ENCODE results near the gene MYLK.

DNA sequence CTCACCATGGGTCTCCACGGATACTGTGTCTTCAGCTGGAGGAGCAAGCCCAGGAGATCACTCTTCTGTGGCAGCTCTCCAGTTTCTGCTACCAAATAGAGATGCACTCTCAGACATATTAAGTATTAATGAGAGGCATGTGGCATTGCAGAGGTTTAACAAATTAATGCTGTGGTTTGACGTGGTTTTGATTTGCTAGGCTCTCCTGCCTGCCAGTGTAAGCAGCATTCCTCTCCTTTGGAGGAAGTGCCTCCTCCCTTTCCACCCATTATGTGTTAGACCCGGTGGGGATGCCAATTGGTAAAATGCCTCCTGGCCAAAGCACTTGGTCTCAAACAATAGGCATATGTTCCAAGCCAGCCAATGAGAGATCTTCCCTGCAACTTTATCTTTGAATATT is 124.8 kb downstream of the MYLK start:
- TF ChIP-seq CTCF (IDR thresholded peaks at IDR 0.05; ENCODE audit: low read length) (no peak), EZH2 (IDR thresholded peaks at IDR 0.05; ENCODE audit: borderline replicate concordance, low read length) (no peak)

Data from OCI-LY1 (cell line).